GM12874 (cell line): ENCODE measurements around the gene URB2.

Source experiments
- TF ChIP-seq, protein P1 (sequence below): IDR thresholded peaks from 2 replicates; pipeline ENCODE4 v1.5.1; 2011; ENCODE audit warnings: low read depth, mild to moderate bottlenecking, control low read depth, low read length, moderate library complexity; ENCODE audit not compliant: insufficient read depth

The URB2 gene

DNA sequence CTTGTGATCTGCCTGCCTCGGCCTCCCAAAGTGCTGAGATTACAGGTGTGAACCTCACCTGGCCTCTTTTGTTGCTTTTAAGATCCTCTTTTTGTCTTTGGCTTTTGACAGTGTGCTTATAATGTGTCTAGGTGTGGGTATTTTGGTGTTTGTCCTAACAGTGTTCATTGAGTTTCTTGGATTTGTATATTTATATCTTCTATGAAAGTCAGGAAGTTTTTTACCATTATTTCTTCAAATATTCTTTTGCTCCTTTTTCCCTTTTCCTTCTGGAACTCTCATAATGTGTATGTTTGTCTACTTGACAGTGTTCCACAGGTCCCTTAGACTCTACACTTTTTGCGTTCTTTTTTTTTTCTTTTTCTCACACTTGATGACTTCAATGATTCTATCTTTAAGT is 59.1 kb downstream of the URB2 start:
- TF ChIP-seq, protein P1, sequence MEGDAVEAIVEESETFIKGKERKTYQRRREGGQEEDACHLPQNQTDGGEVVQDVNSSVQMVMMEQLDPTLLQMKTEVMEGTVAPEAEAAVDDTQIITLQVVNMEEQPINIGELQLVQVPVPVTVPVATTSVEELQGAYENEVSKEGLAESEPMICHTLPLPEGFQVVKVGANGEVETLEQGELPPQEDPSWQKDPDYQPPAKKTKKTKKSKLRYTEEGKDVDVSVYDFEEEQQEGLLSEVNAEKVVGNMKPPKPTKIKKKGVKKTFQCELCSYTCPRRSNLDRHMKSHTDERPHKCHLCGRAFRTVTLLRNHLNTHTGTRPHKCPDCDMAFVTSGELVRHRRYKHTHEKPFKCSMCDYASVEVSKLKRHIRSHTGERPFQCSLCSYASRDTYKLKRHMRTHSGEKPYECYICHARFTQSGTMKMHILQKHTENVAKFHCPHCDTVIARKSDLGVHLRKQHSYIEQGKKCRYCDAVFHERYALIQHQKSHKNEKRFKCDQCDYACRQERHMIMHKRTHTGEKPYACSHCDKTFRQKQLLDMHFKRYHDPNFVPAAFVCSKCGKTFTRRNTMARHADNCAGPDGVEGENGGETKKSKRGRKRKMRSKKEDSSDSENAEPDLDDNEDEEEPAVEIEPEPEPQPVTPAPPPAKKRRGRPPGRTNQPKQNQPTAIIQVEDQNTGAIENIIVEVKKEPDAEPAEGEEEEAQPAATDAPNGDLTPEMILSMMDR = no peak

DNA sequence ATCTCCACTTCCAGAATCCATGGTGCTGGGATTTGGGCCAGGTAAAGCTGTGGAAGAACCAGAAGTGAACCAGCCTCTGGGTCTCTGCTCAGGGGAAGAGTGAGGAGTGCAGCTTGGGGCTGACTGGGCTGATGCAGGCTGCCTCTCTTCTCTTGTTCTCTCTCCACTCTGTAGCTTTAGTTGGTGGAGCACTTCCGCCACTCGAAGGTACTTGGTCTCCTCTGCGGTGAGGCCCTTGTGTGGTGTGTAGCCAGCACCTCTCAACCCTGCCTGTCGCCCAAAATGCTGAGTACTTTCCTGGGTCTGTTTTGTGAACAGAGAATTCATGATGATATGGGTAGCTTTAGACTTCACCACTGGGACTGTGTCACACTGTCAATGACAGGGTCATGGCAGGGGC is 63.2 kb downstream of the URB2 start:
- TF ChIP-seq, protein P1 = no peak

GRCh38 chr1:229689904-229690303 is 63.9 kb downstream of the URB2 start:
- TF ChIP-seq, protein P1 = no peak

DNA sequence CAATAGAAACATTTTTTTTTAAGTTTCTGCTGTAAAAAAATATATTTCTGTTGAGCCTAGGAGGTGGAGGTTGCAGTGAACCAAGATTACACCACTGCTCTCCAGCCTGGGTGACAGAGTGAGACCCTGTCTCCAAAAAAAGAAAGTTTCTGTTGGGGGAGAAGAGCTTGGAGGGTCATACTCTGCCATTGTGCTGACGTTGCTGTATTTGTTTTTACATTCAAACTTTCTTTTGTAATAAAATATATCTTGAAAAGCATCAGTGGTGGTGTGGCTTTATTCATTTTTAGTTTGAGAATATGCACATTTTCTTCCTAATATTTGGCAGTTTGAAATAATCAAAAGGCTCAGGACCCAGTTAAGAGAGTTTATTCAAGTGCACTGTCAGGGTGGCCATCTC is 64.6 kb downstream of the URB2 start:
- TF ChIP-seq, protein P1 = no peak

DNA sequence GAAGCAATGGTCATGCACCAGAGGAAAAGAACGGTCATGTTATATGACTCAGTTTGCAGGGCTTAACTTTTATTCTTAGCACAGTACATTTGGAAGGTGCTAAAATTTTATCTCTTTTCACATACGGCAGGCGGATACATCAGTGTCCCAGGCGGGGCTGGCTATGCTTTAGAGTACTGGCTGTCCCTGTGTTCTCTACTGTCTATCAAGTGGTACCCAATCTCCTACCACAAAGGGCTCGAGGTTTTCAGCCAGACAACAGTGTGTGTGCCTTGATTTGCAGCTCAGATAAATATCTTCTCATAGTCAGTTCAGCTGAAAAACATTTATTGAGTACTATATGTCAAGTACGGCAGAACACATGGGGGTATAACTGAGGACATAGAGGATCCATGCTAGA is 65.3 kb downstream of the URB2 start:
- TF ChIP-seq, protein P1 = no peak

DNA sequence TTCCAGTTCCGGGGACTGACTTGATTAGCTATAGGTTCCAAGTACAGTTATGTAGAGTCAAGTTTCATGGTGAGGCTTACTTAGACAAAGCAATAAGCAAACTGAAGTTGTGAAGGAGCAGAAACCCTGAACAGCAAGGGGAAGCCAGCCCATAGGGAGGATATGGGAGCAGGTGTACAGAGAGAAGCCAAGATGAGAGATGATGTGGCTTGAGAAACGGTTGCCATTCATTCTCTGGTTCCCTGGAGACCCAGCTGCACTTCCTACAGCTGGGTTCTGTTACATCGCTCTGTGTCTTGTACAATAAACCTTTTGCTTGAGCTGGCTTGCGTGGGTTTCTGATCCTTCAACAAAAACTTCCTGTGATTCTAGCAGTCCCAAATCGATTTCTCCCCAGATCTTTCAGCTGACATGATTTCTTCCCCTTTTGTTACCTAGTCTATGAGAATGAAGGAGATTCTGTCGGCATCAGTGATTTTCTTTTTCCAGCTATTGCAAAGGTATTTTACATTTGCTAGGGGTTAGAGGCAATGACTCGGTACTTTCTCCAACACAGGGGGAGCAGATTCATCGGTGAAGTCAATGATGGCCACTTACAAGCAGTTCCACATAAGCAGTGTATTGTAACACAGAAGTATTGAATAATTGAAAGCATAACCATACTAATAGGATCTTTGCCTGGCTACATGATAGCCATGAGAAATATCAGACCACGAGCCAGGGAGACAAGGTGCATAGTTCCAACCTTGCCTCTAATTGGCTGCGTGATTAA is 67.3 kb downstream of the URB2 start:
- TF ChIP-seq, protein P1 = no peak

- TF ChIP-seq, protein P1 = no peak
Measured at GRCh38 chr1:229694053-229694693, 68.1 kb downstream of the URB2 start.
